C4-2B (cell line): ENCODE measurements around the gene NUP188.

Experiments used
- H3K27ac ChIP-seq: fragments of 450-650 bp; 2 replicates; pipeline ENCODE4 v1.5.1; 2017
- ZFX ChIP-seq: fragments of 450-650 bp; IDR thresholded peaks from 2 replicates; pipeline ENCODE4 v1.6.1; 2017
- TF ChIP-seq, protein P1 (sequence below): fragments of 450-650 bp; conservative IDR thresholded peaks from 2 replicates; pipeline ENCODE4 v1.5.1; 2017; ENCODE audit warnings: mild to moderate bottlenecking

Gene NUP188

DNA sequence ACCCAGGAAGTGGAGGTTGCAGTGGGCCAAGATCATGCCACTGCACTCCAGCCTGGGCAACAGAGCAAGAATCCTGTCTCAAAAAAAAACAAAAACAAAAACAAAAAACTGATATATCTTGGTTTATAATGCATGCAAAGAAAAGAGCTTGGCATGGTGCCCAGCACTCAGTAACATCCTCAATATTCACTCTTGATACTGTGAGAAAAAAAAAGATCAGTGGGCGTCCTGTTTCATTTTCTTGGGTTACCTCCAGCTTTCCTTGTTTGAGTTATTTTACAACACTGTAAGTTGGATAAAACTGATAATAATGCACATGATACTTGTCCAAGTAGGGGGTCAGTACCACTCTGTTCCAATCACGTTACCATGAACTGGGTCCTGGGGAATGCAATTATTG, 18.9 kb upstream of the NUP188 start:
- TF ChIP-seq, protein P1, sequence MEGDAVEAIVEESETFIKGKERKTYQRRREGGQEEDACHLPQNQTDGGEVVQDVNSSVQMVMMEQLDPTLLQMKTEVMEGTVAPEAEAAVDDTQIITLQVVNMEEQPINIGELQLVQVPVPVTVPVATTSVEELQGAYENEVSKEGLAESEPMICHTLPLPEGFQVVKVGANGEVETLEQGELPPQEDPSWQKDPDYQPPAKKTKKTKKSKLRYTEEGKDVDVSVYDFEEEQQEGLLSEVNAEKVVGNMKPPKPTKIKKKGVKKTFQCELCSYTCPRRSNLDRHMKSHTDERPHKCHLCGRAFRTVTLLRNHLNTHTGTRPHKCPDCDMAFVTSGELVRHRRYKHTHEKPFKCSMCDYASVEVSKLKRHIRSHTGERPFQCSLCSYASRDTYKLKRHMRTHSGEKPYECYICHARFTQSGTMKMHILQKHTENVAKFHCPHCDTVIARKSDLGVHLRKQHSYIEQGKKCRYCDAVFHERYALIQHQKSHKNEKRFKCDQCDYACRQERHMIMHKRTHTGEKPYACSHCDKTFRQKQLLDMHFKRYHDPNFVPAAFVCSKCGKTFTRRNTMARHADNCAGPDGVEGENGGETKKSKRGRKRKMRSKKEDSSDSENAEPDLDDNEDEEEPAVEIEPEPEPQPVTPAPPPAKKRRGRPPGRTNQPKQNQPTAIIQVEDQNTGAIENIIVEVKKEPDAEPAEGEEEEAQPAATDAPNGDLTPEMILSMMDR, result no peak
- no peak for TF ChIP-seq ZFX
- no peak overlapping the region for H3K27ac ChIP-seq

DNA sequence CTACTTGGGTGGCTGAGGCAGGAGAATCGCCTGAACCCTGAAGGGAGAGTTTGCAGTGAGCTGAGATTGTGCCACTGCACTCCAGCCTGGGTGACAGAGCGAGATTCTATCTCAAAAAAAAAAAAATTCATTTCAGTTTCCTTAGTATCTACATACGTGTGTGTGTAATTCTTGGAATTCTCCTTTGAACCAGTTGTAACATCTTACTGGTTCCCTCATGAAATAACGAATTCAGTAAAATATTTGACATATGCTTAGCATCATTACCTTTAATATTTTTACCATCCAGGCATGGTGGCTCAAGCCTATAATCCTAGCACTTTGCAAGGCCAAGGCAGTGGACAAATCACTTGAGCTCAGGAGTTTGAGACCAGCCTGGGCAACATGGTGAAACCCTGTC, 17.9 kb upstream of the NUP188 start:
- TF ChIP-seq, protein P1, result no peak
- no peak for TF ChIP-seq ZFX
- no peak overlapping the region for H3K27ac ChIP-seq

DNA sequence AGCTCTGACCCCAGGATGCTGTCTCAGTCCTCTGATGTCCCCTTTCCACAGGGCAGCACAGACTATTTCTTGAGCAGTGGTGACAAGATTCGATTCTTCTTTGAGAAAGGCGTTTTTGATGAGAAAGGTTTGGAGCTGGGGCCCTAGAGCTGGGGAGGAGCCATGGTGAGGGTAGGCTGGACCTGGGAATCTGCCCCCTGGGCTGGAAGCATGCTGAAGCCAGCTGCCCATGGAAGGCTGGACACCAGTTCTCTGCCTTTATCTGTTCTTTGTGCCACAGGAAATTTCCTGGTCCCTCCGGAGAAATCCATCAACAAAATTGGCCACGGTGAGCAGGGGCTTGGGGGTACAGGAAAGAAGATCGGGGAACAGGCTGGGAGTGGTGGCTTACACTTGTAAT, 13.8 kb upstream of the NUP188 start:
- TF ChIP-seq, protein P1, result no peak
- TF ChIP-seq ZFX, result no peak
- H3K27ac ChIP-seq, result no peak overlapping the region

DNA sequence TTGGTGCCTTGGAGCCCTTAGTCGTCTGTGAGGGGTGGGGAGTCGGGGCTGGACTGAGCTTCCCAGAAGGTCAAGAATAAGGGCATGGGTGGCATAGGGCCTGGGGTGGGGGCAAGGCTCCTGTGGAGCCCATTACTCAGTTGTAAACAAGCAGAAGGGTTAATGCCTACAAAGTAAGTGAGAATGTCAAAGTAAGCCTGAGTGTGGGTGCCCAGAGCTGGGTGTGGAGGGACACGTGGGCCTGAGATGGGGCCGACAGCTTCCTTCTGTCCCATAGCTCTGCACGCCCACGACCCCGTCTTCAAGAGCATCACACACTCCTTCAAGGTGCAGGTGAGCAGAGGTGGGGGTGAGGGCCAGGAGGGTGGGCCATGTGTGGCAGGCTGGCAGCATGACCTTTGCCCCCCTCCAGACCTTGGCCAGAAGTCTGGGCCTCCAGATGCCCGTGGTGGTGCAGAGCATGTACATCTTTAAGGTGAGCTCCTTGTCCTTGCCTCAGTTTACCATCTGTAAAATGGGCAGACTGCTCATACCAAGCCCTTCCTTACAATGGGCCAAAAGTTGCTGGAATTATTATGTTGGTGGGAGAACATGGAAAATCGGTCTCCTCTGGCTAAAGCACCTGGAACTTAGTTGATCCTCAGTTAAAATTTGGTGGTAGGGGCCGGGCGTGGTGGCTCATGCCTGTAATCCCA, 11.2 kb upstream of the NUP188 start:
- no peak for TF ChIP-seq ZFX
- TF ChIP-seq, protein P1, result no peak

DNA sequence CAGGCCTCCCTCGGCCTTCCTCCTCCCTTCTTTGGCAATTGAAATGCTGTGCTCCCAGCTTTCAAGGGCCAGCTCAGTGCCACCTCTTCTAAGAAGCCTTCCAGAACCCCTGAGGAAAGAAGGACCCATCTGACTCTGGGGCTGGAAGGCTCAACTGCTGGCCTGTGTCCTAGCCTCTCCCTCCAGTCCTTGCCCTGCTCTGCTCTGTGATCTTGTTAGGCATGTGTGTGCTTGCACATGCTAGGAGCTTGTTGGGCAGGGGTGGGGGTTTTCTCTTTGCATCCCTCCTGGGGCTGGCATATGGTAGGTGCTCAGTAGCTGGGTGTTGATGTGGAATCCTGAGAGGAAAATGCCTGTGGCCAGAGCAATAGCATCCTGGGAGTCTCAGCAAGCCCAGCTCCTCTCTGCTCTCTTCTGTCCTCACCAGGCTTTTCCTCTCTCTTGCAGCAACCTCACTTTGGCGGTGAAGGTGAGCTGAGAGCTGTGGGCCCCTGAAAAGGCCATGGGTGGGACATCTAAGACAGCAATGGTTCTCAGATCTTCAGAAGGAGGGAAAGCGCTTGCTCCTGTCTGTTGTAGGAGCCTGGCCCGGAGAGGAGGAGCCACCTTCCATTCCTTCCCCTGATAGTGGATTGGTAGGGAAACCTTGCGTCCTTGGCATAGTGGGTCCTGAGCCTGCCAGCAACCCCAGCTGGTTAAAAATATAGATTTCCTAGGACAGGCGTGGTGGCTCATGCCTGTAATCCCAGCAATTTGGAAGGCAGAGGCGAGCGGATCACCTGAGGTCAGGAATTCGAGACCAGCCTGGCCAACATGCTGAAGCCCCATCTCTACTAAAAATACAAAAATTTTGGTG, 10.0 kb upstream of the NUP188 start:
- H3K27ac ChIP-seq, result no peak overlapping the region

More for the DNA sequence above, 11.2 kb upstream of the NUP188 start:
- no peak overlapping the region for H3K27ac ChIP-seq

DNA sequence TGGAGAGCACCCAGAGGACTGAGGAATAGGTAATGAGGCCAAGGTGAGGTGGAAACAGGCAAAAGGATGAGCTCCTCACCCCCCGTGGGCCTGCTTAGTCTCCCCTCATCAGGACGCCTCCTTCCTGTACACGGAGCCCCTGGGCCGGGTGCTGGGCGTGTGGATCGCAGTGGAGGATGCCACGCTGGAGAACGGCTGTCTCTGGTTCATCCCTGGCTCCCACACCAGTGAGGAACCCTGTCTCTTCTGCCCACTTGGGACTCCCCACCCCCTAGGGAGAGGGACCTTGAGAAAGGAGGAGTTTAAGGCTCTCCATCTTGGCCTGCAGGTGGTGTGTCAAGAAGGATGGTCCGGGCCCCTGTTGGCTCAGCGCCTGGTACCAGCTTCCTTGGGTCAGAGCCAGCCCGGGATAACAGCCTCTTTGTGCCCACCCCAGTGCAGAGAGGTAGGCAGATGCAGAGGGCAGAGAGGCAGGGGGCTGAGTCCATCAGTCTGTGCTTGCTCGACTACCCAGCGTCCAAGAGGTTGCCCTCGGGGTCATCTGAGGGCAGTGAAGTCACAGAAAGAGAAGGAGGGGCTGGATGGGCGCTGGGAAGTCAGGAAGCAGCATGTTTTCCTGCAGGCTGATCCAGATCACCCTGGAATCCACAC, 7.1 kb upstream of the NUP188 start:
- no peak for TF ChIP-seq ZFX
- TF ChIP-seq, protein P1, result no peak
- no peak overlapping the region for H3K27ac ChIP-seq

More for the DNA sequence above, 10.0 kb upstream of the NUP188 start:
- TF ChIP-seq ZFX, result no peak
- TF ChIP-seq, protein P1, result no peak
